ENCODE data around the gene MTUS2.

DNA sequence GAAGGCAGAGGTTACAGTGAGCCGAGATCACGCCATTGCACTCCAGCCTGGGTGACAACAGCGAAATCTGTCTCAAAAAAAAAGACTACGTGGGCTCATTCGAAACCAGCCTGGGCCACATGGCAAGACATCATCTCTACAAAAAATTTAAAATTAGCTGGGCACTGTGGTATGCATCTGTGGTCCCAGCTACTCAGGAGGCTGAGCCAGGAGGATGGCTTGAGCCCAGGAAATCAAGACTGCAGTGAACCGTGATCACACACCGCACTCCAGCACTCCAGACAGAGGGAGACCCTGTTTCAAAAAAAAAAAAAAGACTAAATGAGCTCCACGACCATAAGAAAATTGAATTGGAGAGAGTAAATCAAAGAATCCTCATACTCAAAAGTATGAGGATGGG, 722.2 kb downstream of the MTUS2 start:
- TF ChIP-seq, protein P1, sequence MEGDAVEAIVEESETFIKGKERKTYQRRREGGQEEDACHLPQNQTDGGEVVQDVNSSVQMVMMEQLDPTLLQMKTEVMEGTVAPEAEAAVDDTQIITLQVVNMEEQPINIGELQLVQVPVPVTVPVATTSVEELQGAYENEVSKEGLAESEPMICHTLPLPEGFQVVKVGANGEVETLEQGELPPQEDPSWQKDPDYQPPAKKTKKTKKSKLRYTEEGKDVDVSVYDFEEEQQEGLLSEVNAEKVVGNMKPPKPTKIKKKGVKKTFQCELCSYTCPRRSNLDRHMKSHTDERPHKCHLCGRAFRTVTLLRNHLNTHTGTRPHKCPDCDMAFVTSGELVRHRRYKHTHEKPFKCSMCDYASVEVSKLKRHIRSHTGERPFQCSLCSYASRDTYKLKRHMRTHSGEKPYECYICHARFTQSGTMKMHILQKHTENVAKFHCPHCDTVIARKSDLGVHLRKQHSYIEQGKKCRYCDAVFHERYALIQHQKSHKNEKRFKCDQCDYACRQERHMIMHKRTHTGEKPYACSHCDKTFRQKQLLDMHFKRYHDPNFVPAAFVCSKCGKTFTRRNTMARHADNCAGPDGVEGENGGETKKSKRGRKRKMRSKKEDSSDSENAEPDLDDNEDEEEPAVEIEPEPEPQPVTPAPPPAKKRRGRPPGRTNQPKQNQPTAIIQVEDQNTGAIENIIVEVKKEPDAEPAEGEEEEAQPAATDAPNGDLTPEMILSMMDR (IDR thresholded peaks at IDR 0.05), result no peak
- TF ChIP-seq POLR2A (IDR thresholded peaks at IDR 0.05) (no peak), POLR2AphosphoS5 (IDR thresholded peaks at IDR 0.05) (no peak), EP300 (IDR thresholded peaks at IDR 0.05) (no peak)

All from stomach (tissue), 4 donors.